Bronchial epithelial cell (primary cell): ENCODE results near the gene SLC39A7. TPM values are rescaled to one million over a fixed set of nuclear protein-coding genes. Genes with fewer than 3 reads are reported as not detected.
A peak's percentile ranks its signal among the peaks of the same experiment; 100 is the strongest.

ENCODE experiments used
- DNase-seq: peaks from one replicate; pipeline ENCODE4 v3.0.0-alpha.2; 2010; ENCODE audit warnings: low read depth
- FAIRE-seq: peaks from 2 replicates; lab custom pipeline; 2011; peaks lifted over from hg19 to GRCh38; lab: Jason Lieb, UNC
- H3K27me3 ChIP-seq: 2 replicates; pipeline ENCODE4 v1.5.1; 2011; ENCODE audit warnings: low read length; ENCODE audit not compliant: control insufficient read depth, insufficient read depth
- H3K36me3 ChIP-seq: 2 replicates; pipeline ENCODE4 v1.5.1; 2011; ENCODE audit warnings: low read length; ENCODE audit not compliant: control insufficient read depth, insufficient read depth
- H3K4me3 ChIP-seq: 2 replicates; pipeline ENCODE4 v1.5.1; 2011; ENCODE audit warnings: mild to moderate bottlenecking, low read depth, low read length, control low read depth
- total RNA-seq: library from RNA; depleted of rRNA; stranded (reverse); fragments of >200 nt; gene quantifications from 2 replicates; pipeline ENCODE4 v1.2.1, GENCODE V29; 2014
- TF ChIP-seq, protein P1 (sequence below): IDR thresholded peaks from 2 replicates; pipeline ENCODE4 v1.5.1; 2011; ENCODE audit warnings: mild to moderate bottlenecking, moderate library complexity, low read length, control low read depth, inconsistent platforms; ENCODE audit not compliant: insufficient read depth, severe bottlenecking

SLC39A7 gene
- total RNA-seq, 1 donor from 2014 or later, result 94.0 TPM

DNA sequence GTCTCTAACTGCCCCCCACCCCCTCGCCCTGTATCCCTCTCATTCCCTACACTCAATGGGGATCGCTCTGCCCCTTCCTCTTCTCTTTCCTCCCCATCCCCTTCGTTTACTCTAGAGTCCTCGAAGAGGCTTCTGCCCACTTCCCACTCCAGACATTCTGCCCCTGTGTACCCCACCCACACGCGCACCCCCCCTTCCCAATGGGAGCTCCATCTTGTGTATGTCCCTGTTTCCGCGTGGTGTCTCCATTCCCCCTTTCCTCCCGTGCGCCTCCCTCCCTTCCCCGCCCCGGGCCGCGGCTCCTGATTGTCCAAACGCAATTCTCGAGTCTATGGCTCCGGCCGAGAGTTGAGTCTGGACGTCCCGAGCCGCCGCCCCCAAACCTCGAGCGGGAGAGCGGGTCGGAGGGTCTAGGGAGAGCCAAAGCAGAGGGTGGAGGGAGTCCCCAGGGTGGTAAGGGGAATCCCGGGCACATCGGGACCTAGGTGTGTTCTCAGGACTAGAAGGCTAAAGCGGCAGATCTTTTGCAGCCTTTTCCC is 7.0 kb downstream of the SLC39A7 start:
- Histone ChIP-seq H3K4me3 (peak overlapping the region; percentile 83), H3K27me3 (no peaks in the 10 kb centered on the region), H3K36me3 (peaks cover 12% of the 10 kb centered on the region)
- FAIRE-seq (no peak), DNase-seq (peak; percentile 25)
- TF ChIP-seq, protein P1, sequence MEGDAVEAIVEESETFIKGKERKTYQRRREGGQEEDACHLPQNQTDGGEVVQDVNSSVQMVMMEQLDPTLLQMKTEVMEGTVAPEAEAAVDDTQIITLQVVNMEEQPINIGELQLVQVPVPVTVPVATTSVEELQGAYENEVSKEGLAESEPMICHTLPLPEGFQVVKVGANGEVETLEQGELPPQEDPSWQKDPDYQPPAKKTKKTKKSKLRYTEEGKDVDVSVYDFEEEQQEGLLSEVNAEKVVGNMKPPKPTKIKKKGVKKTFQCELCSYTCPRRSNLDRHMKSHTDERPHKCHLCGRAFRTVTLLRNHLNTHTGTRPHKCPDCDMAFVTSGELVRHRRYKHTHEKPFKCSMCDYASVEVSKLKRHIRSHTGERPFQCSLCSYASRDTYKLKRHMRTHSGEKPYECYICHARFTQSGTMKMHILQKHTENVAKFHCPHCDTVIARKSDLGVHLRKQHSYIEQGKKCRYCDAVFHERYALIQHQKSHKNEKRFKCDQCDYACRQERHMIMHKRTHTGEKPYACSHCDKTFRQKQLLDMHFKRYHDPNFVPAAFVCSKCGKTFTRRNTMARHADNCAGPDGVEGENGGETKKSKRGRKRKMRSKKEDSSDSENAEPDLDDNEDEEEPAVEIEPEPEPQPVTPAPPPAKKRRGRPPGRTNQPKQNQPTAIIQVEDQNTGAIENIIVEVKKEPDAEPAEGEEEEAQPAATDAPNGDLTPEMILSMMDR, result no peak

DNA sequence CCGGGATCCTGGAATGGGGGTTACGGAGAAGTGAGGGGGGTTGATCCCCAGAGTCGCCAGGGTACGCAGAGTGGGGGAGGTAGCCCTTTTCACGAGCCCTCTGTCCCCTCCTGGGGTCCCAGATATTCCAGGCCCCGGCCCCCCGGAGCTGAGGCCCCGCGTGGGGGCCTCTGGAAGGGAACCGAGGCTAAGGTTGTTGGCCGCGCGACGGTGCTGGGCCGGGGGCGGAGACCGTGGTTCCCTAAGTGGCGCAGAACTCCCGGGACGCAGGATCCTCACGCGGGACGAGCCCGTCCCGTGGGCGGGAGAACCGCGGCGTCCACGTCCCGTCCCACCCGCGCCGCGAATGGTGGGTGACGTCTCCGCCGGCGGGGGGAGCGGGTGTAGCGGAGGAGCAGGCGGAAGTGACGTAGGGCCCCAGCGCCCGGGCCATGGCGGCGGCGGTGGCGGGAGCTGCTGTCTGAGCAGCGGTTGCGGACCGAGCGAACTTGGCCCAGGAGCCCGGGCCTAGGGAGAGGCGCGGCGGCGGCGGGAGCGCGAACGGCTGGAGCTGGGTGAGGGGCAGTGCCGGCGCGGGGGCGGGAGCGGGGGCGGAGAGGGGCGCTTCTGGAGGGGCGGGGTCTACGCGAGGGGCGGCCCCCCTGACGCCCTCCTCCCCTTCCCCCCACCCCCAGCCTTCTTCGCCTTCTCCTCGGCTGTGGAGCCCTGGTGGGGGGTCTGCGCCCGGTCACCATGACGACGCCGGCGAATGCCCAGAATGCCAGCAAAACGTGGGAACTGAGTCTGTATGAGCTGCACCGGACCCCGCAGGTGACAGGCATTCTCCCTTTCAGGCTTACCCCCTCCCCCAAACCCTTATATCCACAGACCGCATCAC is 7.7 kb downstream of the SLC39A7 start, which contains the start of gene RING1:
RING1 (plus strand) TSS at position 410 of the 877 bp plus-strand sequence; CDS start at position 733, 323 bp downstream.
- FAIRE-seq (no peak), DNase-seq (peak; percentile 23)
- TF ChIP-seq, protein P1, result no peak
- peak within 1 kb of the TSS; percentile 83 for H3K4me3 ChIP-seq
- no peaks in the 10 kb centered on the region for H3K27me3 ChIP-seq
- peaks cover 10% of the 10 kb centered on the region for H3K36me3 ChIP-seq

DNA sequence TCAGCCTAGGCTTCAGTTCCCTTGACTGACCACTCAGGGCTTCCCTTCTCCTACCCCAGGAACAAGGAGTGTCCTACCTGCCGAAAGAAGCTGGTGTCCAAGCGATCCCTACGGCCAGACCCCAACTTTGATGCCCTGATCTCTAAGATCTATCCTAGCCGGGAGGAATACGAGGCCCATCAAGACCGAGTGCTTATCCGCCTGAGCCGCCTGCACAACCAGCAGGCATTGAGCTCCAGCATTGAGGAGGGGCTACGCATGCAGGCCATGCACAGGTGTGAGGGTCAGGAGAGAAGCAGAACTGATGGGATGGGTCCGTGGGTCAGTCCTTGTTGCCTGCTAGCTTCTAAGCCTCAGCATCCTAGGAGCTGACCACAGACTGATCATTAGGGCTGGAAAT is 9.2 kb downstream of the SLC39A7 start:
- no peaks in the 10 kb centered on the region for H3K27me3 ChIP-seq
- no peak overlapping the region for H3K4me3 ChIP-seq
- DNase-seq (no peak), FAIRE-seq (no peak)
- TF ChIP-seq, protein P1, result no peak
- H3K36me3 ChIP-seq, result peaks cover 6% of the 10 kb centered on the region

DNA sequence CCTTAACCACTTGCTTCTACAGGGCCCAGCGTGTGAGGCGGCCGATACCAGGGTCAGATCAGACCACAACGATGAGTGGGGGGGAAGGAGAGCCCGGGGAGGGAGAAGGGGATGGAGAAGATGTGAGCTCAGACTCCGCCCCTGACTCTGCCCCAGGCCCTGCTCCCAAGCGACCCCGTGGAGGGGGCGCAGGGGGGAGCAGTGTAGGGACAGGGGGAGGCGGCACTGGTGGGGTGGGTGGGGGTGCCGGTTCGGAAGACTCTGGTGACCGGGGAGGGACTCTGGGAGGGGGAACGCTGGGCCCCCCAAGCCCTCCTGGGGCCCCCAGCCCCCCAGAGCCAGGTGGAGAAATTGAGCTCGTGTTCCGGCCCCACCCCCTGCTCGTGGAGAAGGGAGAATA is 10.5 kb downstream of the SLC39A7 start:
- DNase-seq (no peak), FAIRE-seq (no peak)
- H3K36me3 ChIP-seq, result peaks cover 6% of the 10 kb centered on the region
- TF ChIP-seq, protein P1, result no peak
- no peak overlapping the region for H3K4me3 ChIP-seq
- H3K27me3 ChIP-seq, result no peaks in the 10 kb centered on the region

DNA sequence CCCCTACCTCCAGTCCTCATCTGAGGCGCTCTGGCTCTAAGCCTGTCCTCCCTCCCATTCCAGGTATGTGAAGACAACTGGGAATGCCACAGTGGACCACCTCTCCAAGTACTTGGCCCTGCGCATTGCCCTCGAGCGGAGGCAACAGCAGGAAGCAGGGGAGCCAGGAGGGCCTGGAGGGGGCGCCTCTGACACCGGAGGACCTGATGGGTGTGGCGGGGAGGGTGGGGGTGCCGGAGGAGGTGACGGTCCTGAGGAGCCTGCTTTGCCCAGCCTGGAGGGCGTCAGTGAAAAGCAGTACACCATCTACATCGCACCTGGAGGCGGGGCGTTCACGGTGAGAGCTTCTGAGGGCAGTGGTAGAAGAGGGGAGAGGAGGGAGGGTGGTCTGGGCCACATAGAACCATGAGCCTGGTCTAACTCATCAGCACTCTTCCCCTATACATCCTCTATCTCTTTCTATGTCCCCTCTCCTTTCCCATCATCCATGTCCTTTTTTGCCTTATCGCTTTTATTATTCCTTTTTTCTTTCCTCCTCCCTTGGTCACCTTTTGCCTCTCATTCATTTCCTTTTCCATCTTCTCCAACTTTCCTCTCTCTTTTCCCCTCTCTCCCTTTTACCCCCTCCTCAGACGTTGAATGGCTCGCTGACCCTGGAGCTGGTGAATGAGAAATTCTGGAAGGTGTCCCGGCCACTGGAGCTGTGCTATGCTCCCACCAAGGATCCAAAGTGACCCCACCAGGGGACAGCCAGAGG is 11.2 kb downstream of the SLC39A7 start:
- DNase-seq (no peak), FAIRE-seq (no peak)
- TF ChIP-seq, protein P1, result no peak

More for the DNA sequence above, 11.2 kb downstream of the SLC39A7 start:
- Histone ChIP-seq H3K36me3 (peaks cover 6% of the 10 kb centered on the region), H3K4me3 (no peak overlapping the region), H3K27me3 (no peaks in the 10 kb centered on the region)
